ENCODE results near the gene SMYD3. TPM values are rescaled to one million over a fixed set of nuclear protein-coding genes. Genes with fewer than 3 reads are reported as not detected.

SMYD3 gene
- total RNA-seq, 3 donors from 2014 or later (not counting 1 experiment from before 2014, with no cell fraction given): 43.6 to 48.0 (median 46.1) TPM

GRCh38 chr1:246161626-246162025 is 345.5 kb downstream of the SMYD3 start:
- H3K9me3 Mint-ChIP-seq: no peaks in the 10 kb centered on the region
- DNase-seq: no peak
- no peak for ATAC-seq
- Histone ChIP-seq H3K9me3 (ENCODE audit: control insufficient read depth, insufficient read depth, low read length) (no peaks in the 10 kb centered on the region), H3K36me3 (ENCODE audit: control insufficient read depth, insufficient read depth, low read length) (no peaks in the 10 kb centered on the region), H3K4me1 (ENCODE audit: control insufficient read depth, insufficient read depth, low read length) (peaks cover 3% of the 10 kb centered on the region), H3K4me3 (ENCODE audit: low read length) (no peak overlapping the region), H3K27me3 (ENCODE audit: control insufficient read depth, insufficient read depth, low read length) (no peaks in the 10 kb centered on the region), H3K27ac (ENCODE audit: low read length) (no peak overlapping the region)
- intact Hi-C loops (cut with micrococcal nuclease): no loop called here
- H3K27ac Mint-ChIP-seq: no peak overlapping the region
- no peaks in the 10 kb centered on the region for H3K27me3 Mint-ChIP-seq (ENCODE audit: low read depth in 2 of 2)
- no peak overlapping the region for H3K4me3 Mint-ChIP-seq
- TF ChIP-seq CTCF (IDR thresholded peaks at IDR 0.05): no peak
- H3K36me3 Mint-ChIP-seq: no peaks in the 10 kb centered on the region
- H3K4me1 Mint-ChIP-seq: peaks cover 0 to 10% of the 10 kb centered on the region in 2 donors
- 83% methylated on average over 1 of the region's 1 CpG for WGBS (ENCODE audit: insufficient coverage)

- Mint-ChIP-seq H3K27ac (no peak overlapping the region), H3K9me3 (no peaks in the 10 kb centered on the region), H3K36me3 (no peaks in the 10 kb centered on the region), H3K4me1 (peaks cover 0 to 10% of the 10 kb centered on the region in 2 donors), H3K4me3 (no peak overlapping the region), H3K27me3 (ENCODE audit: low read depth in 2 of 2) (no peaks in the 10 kb centered on the region)
- DNase-seq (no peak), ATAC-seq (no peak)
- Histone ChIP-seq H3K36me3 (ENCODE audit: control insufficient read depth, insufficient read depth, low read length) (no peaks in the 10 kb centered on the region), H3K27me3 (ENCODE audit: control insufficient read depth, insufficient read depth, low read length) (no peaks in the 10 kb centered on the region), H3K4me3 (ENCODE audit: low read length) (no peak overlapping the region), H3K27ac (ENCODE audit: low read length) (no peak overlapping the region), H3K9me3 (ENCODE audit: control insufficient read depth, insufficient read depth, low read length) (no peaks in the 10 kb centered on the region), H3K4me1 (ENCODE audit: control insufficient read depth, insufficient read depth, low read length) (peaks cover 3% of the 10 kb centered on the region)
- intact Hi-C loops (cut with micrococcal nuclease): no loop called here
- 94% methylated on average over 10 of the region's 10 CpGs for WGBS (ENCODE audit: insufficient coverage)
- TF ChIP-seq CTCF (IDR thresholded peaks at IDR 0.05): no peak
These were observed 346.2 kb downstream of the SMYD3 start for GRCh38 chr1:246160905-246161304.

- Mint-ChIP-seq H3K27me3 (ENCODE audit: low read depth in 2 of 2) (no peaks in the 10 kb centered on the region), H3K4me1 (peaks cover 0 to 10% of the 10 kb centered on the region in 2 donors), H3K4me3 (no peak overlapping the region), H3K9me3 (no peaks in the 10 kb centered on the region), H3K27ac (no peak overlapping the region), H3K36me3 (no peaks in the 10 kb centered on the region)
- Histone ChIP-seq H3K36me3 (ENCODE audit: control insufficient read depth, insufficient read depth, low read length) (no peaks in the 10 kb centered on the region), H3K4me1 (ENCODE audit: control insufficient read depth, insufficient read depth, low read length) (peaks cover 3% of the 10 kb centered on the region), H3K4me3 (ENCODE audit: low read length) (no peak overlapping the region), H3K27ac (ENCODE audit: low read length) (no peak overlapping the region), H3K27me3 (ENCODE audit: control insufficient read depth, insufficient read depth, low read length) (no peaks in the 10 kb centered on the region), H3K9me3 (ENCODE audit: control insufficient read depth, insufficient read depth, low read length) (no peaks in the 10 kb centered on the region)
- intact Hi-C loops (cut with micrococcal nuclease): no loop called here
- DNase-seq (no peak), ATAC-seq (no peak)
- TF ChIP-seq CTCF (IDR thresholded peaks at IDR 0.05): no peak
- 93% methylated on average over 3 of the region's 4 CpGs for WGBS (ENCODE audit: insufficient coverage)
These were observed 346.7 kb downstream of the SMYD3 start for GRCh38 chr1:246160374-246160773.

Measured in natural killer cell (primary cell).